GM10847 (cell line): Measurements from ENCODE around the gene COA6.

Source experiments
- POLR2A ChIP-seq: IDR thresholded peaks from 2 replicates; pipeline ENCODE4 v1.6.1; 2011; ENCODE audit not compliant: insufficient read length; ENCODE audit errors: extremely low read depth

The COA6 gene

GRCh38 chr1:234396871-234397270 lies 23.6 kb downstream of the COA6 start:
- TF ChIP-seq POLR2A = no peak

- no peak for TF ChIP-seq POLR2A
Observed at GRCh38 chr1:234397732-234398131, 24.5 kb downstream of the COA6 start.

GRCh38 chr1:234398849-234399381 lies 25.7 kb downstream of the COA6 start:
- no peak for TF ChIP-seq POLR2A

- TF ChIP-seq POLR2A = no peak
Observed at GRCh38 chr1:234400773-234401172, 27.5 kb downstream of the COA6 start.

GRCh38 chr1:234401658-234402057 lies 28.4 kb downstream of the COA6 start:
- TF ChIP-seq POLR2A = no peak

- no peak for TF ChIP-seq POLR2A
Observed at GRCh38 chr1:234402939-234403338, 29.7 kb downstream of the COA6 start.

GRCh38 chr1:234405676-234406075 lies 32.4 kb downstream of the COA6 start:
- no peak for TF ChIP-seq POLR2A

- no peak for TF ChIP-seq POLR2A
Observed at GRCh38 chr1:234406871-234407270, 33.6 kb downstream of the COA6 start.

- no peak for TF ChIP-seq POLR2A
Observed at GRCh38 chr1:234408757-234409156, 35.5 kb downstream of the COA6 start.

GRCh38 chr1:234409328-234409727 lies 36.1 kb downstream of the COA6 start:
- no peak for TF ChIP-seq POLR2A

GRCh38 chr1:234412830-234413229 lies 39.6 kb downstream of the COA6 start:
- TF ChIP-seq POLR2A = no peak

GRCh38 chr1:234413485-234413884 lies 40.2 kb downstream of the COA6 start:
- no peak for TF ChIP-seq POLR2A

GRCh38 chr1:234413990-234414389 lies 40.7 kb downstream of the COA6 start:
- no peak for TF ChIP-seq POLR2A

GRCh38 chr1:234427950-234428646 lies 54.8 kb downstream of the COA6 start:
- TF ChIP-seq POLR2A = no peak

- no peak for TF ChIP-seq POLR2A
Observed at GRCh38 chr1:234429434-234429806, 56.2 kb downstream of the COA6 start.

- TF ChIP-seq POLR2A = no peak
Observed at GRCh38 chr1:234430691-234431090, 57.4 kb downstream of the COA6 start.

- no peak for TF ChIP-seq POLR2A
Observed at GRCh38 chr1:234431255-234431654, 58.0 kb downstream of the COA6 start.
